OCI-LY1 (cell line): ENCODE results near the gene TIMELESS.
A peak's percentile ranks its signal among the peaks of the same experiment; 100 is the strongest.
"Not testable (repeated sequence)": the region's sequence is repeated elsewhere in the genome, so short reads cannot be mapped to it uniquely, and the experiment has no call there.

Experiments used
- CTCF ChIP-seq: fragments of 200-600 bp; sonication (generic), shearing (Covaris generic); IDR thresholded peaks from 2 replicates; pipeline ENCODE4 v1.5.1; 2017; ENCODE audit warnings: mild to moderate bottlenecking, antibody characterized with exemption, low read length, moderate library complexity, mixed read lengths
- EZH2 ChIP-seq: fragments of 200-600 bp; sonication (generic), shearing (Covaris generic); IDR thresholded peaks from 2 replicates; pipeline ENCODE4 v1.8.0; 2017; ENCODE audit warnings: borderline replicate concordance, mixed run types, mild to moderate bottlenecking, antibody characterized with exemption, low read length, moderate library complexity, mixed read lengths

GRCh38 chr12:56496704-56497103 lies 47.5 kb upstream of the TIMELESS start:
- TF ChIP-seq CTCF, result peak; percentile 24; the same call in 1 of the 2 replicates
- not testable (repeated sequence) for TF ChIP-seq EZH2
